HG03064 (cell line): ENCODE results near the gene RPS18.
A peak's percentile ranks its signal among the peaks of the same experiment; 100 is the strongest.

Experiments
- ATAC-seq: cut with Tn5 transposase; IDR thresholded peaks from one replicate; pipeline ENCODE4 v1.9.1; 2021; ENCODE audit warnings: low read depth; ENCODE audit not compliant: unreplicated experiment

RPS18 gene

DNA sequence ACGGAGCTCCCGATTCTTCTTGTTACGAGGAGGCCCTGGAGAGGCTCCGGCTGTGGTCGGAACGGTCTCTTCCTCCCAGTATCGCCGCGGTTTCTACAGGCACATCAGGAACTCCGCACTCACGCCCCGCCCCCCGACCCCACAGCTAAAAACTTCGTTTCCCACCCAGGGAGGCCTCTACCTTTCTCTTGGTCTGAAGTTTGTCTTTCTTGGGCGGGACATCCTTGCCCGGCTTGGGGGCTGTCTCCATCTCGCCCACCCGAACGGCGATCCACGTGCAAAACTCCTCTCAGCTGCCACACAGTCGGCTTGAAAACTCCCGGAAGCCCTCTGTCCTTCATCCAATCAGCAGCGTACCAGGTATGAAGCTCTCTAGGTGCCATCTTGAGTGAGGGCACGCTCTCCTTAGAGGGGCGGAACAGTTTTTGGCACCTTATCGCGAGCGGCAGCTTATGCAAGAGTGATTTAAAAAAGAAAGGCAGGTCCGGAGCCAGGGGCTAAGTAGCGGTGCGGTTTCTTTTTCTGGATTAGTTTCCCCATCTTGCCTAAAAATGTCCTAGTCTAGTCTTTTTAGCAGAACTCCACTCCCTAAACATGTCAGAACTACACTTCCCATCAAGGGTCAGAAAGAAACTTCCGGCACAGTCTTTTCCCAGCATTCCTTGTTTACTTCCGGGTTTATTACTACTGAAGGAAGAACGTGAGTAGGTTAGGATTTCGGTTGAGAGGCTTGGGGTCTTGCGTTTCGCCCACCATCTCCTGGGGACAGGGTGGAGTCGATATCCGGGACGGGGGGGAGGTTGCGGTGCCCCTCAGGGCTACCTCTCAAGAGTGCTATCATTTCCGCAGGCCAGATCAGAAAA lies 17.3 kb downstream of the RPS18 start, which contains the start of the genes PFDN6 and WDR46:
PFDN6 (plus strand) TSS at position 681 of the 863 bp plus-strand sequence. CDS start 256 bp downstream, outside the sequence.
WDR46 (minus strand) TSS at position 319 of the 863 bp plus-strand sequence; CDS start at position 250, 69 bp downstream.
- ATAC-seq = peak; percentile 65

DNA sequence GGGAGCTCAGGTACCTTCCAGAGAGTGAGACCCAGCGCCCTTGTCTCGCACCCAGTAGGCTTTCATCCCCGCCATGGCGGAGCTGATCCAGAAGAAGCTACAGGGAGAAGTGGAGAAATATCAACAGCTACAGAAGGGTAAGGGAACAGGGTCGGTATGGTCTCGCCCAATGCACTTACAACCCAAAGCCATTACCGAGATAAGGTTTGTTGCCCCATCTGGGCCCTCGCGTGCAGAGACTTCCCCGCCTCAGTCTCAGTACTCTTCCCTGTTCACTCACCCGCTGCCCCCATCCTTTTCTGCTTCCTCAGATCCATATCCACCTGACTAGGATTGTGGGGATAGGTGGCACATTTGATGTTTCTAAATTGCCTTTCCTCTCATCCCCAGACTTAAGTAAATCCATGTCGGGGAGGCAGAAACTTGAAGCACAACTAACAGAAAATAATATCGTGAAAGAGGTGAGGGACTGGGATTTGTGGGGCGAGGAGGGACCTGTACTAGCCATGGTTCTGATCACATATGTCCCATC lies 18.0 kb downstream of the RPS18 start:
- no peak for ATAC-seq

DNA sequence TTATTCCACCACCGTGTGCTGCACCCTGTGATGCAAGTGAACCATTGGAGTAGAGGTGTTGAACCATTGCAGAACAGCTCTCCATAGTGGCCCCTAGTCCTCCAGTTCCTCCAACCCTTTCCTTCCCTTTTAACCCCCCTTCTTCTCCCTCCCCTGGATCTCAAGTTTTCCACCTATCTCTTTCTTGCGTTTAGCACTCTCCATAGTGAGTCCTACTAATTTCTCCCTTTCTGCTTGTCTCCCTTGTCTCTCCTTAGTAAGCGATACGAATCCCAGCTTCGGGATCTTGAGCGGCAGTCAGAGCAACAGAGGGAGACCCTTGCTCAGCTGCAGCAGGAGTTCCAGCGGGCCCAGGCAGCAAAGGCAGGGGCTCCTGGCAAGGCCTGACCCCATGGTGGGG lies 18.6 kb downstream of the RPS18 start:
- no peak for ATAC-seq

DNA sequence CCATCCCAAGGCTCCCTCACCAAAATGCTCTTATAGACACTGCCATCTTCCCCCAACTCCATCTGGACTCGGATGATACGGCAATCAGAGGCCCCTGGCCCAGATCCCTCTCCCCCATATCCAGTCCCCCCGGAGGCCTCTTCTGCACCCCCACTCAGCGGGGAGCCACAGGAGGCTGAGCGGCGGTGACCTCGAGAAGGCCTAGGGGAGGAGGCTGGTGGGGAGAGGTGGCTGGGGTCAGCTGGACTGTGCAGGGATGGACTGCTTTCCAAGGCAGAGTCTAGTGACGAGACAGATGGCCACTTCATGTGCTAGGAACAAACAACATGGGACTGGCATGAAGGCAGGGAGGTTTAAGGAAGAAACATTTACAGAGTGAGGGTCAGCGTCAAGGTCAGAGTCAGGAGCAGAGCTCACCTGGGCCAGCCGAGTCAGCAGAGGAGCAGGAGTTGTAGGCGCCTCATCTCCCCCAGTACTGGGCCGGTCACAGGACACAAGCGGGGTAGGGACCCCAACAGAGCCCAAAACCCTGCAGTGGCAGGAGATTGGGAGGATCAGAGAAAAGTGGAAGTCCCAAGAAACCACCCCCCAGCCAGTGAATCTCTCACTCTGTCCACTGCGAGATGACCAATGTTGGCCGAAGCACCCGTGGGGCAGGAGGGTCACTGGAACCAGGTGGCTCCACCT lies 21.3 kb downstream of the RPS18 start:
- no peak for ATAC-seq

DNA sequence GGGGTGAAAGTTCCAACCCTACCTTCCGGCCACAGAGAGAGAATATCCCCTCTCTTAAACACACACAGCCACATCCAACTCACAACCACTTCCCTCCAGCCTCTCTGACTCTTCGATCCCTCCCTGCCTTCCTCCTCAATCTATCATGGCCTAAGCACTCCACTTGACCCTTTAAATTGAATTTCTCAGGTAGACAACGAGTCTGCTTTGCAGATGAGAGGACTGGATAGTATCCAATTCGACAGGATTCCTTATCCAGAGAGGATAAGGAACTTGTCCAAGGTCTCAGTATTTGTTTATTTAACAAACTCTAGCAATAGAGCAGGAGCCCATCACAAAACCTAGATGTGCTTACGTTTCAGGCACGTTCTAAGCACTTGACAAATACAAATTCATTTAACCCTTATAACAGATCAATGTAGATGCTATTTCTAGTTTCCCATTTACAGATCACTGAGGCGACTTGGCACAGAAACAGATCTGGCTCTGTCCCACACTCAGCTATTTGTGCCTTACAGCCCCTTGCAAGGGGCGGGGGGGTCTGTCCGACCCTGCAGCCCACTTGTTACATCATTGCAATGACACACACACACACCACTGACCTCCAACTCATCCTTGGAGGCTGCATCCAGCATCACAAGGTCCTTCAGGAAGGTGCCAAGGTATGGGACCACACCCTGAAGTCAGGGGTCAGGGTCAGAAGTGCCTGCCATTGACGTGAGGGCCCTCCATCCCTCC lies 22.4 kb downstream of the RPS18 start:
- no peak for ATAC-seq

DNA sequence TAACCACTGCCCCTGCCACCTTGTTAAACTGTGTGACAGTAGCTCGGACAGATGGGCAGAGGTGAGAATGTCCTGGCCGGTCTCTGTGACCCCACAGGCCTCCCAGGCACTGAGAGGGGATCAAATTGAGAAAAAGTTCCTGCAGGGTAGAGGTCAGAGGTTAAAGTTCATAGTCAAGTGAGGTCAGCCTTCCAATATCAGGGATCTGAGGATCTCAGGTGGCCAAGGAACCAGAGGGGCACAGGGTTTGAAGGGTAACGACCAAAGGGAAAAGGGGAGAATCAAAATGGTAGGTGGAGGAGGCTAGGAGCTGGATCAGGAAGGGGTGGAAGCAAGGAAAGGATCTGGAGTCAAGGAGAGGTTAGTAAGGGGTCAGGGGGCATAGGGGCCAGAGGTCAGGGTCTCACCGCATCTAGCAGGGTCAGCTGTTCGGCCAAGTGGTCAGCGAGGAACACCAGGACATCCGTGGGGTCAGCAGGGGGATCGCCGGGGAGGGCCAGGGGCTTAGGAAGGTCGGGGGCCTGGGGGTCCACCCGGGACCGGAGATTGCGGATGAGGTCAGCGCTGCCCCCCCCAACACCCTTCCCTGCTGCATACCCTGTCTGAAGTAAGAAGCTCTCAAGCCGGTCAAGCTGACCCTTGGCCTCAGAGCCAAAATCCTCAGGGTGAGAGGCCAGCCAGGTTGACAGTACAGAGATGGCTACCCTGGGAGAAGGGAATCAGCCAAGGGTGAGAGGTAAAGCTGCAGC lies 23.9 kb downstream of the RPS18 start:
- ATAC-seq = no peak

DNA sequence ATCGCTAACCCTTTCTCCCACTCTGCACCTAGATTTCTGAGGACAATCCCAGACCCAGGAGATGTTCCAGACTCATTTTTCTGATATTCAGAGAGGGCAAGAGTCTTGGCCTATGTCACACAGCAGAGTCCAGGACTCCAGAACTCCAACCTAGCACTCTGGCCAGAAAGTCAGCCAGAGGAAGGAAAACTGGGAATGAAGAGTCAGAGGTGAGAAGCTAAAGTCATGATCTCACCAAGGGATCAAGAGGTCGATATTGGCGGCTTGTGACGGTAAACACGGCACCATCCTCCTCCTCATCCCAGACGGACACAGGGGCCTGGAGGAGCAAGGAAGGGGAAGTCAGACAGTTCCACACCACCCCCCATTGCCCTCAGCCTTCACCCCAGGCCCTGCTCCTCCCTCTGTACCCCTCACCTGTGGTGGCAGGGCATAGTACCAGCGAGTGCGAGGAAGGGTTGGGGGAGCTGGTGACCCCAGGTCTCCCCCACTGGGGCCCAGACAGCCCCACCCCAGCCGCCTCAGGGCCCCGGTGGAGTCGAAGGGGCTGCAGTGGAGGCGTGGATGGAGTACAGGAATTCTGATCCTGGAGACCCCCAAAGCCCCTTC lies 25.0 kb downstream of the RPS18 start:
- ATAC-seq = no peak

DNA sequence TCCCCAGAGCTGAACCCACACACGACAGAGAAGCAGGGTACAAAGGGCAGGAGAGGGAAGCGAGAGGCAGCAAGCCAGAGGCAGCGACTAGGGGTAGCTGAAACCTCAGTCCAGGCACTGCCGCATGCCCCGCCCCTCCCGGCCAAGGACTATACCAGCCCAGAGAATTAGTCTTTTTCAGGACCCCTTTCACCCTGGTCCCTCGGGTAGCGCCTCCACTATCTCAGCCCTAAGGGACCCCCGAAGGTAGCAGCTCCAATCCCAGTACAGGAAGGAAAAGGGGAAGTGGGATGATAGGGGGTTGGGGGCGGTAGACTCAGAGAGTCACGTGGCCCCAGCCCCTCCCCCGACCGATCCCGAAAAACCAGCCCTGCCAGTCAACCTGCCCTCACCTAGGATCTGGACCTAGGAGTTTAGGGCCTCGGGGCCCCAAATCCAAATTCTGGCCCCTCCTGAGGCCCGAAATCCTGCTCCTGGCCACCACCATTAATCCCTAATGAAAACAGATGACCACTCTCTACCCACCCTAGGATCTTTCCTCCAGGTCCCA lies 25.6 kb downstream of the RPS18 start:
- ATAC-seq = no peak

DNA sequence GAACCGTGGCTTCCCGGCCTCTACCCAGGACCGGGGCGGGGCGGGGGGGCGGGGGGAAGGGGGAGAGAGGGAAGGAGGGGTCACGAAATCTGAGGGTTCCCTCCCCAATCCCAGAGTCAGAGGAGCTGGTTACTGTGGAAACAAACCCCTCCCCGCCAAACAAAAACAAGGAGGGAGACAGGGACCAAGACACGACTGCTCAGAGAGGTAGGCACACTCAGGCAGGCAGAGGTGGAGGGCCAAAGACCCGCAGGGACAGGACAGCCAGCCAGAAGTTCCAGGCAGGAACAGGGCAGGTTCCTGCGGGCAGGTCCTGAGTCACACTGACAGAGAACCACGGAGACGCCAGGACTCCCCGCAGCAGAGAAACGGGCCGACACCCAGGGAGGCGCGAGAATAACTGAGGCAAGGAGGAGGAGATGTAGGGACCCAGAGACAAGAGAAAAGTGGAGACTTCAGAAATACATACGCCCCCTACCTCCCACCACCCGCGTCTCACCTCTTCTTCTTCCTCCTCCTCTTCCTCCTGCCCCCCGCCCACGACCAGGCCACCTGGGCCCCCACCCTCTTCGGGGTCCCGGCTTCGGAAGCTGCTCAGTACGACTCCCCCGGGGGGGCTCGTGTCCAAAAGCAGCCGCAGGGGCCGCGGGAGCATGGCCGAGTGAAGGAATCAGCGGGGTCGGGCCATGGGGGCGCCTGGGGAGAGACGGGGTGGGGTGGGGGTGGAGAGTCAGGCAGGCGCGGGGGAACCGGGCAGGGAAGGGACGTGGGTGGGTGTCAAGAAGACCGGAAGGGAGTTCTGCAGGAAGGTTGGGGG lies 26.3 kb downstream of the RPS18 start:
- ATAC-seq = no peak

DNA sequence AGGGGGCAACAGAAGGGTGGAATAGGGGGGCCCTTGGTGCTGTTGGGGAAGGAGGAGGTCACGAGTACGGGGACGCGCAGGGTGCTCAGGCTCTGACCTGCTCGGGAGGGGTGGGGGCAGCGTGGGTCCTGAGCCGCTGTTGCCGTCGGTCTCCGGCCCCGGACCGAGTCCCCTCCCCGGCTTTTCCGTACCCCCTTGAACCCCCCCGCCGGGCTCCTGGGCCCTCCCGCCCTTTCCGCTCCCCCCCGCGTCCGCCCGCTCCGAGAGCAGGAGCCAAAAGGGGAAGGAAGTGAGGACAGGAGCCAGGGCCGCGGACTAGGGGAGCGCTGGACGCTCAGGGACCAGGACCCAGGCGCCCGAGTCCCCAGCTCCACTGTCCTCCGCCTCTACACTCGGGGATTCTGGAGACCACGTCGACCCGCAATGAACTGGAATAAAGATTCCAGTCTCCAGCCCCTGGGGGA lies 26.9 kb downstream of the RPS18 start, which contains the start of gene RGL2:
RGL2 (minus strand) TSS at position 170 of the 464 bp plus-strand sequence. CDS start 332 bp downstream, outside the sequence.
- no peak for ATAC-seq

DNA sequence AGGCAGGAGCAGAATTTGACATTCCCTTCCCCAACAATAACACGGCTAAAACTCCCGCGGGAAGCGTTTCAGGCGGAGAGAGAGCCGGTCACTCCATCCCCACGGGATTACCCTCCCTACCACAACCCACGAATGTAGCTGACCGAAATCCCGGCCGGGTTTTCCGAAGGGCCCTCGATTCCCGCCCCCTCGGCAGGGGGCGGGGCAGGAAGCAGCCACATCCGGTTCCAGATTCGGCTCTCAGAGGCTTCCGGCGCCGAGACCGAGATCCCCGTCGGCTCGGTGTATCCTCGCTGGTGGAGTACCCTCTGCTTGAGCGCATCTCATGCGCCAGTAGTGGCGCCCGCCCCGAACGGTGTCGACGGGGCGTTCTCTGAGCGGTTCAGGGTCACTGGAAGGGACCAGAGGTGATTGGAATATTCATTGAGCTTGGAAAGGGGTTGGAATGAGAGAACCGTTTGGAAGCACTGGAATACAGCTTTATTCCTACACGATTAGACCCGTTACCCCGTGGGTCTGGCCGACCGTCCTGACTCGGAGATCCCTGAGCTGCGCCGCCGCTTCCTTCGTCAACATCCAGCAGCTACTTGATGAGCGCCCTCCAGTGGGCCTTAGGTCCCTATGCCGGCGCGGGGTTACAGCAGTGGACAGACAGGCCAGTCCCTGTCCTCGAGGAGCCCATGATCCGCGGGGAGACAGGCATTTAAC lies 27.5 kb downstream of the RPS18 start:
- ATAC-seq = peak; percentile 69

DNA sequence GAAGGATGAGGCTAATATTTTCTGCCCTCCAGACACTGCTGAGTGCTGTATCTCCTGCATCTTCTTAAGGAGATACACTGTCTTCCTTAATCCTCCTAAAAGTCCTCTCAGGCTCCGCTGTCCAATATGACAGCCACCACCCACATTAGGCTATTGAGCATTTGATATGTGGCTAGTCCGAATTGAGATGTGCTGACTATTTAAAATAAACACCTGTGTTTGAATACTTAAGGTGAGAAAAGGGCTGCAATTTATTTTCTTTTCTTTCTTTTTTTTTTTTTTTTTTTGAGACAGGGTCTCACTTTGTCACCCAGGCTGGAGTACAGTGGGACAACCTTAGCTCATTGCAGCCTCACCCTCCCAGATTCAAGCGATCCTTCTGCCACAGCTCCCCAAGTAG lies 30.0 kb downstream of the RPS18 start:
- ATAC-seq = no peak

DNA sequence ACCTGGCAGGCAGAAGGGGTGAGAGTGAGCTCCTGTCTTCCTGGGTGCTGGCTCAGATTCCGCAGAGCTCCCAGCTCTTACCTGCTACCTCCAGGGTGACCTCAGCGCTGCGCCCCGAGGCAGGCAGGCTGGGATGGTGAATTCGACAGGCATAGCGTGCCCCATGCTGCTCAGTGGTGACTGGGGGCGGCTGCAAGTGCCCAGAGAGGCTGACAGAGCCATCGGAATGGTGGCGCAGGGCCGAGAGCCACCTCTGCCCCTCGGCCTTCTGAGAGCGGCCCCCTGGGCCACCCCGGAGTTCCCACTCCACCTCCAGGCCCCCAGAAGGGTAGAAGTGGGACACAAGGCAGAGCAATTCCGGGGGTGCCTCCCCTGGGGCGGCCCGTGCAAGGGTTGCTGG lies 32.3 kb downstream of the RPS18 start:
- ATAC-seq = no peak

DNA sequence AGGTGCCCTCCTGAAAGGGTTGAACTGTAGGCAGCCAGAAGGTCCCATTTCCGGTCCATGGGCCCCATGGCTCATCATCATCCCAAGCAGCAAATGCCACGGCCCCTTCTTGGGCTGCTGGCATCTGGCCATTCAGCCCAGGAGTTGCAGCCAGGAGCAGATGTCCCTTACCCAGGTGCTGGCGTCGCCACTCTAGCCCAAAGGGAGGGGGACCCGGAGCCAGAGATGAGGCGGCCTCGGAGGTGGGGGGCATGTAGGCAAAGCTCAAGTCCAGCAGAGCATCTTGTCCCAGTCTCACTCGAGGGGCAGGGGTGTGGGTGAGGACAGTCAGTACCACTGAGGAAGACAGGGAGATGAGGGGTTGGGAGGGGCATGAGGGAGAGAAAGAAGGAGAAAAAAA lies 33.2 kb downstream of the RPS18 start:
- ATAC-seq = no peak

DNA sequence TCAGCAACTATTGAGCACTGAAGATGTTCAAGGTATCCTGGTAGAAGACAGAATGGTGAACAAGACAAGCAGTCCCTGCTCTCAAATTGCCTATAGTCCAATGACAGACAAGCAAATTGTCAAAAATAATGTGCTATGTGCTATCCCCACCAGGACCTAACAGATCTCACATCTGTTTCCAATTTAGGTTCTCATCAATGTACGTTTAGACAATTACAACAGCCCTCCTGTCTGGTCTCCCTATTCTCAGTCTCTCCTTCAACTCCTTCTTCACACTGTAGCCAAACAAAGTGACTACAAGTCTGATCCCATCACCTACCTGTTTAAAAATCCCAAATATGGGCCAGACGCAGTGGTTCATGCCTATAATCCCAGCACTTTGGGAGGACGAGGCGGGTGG lies 34.5 kb downstream of the RPS18 start:
- ATAC-seq = no peak

DNA sequence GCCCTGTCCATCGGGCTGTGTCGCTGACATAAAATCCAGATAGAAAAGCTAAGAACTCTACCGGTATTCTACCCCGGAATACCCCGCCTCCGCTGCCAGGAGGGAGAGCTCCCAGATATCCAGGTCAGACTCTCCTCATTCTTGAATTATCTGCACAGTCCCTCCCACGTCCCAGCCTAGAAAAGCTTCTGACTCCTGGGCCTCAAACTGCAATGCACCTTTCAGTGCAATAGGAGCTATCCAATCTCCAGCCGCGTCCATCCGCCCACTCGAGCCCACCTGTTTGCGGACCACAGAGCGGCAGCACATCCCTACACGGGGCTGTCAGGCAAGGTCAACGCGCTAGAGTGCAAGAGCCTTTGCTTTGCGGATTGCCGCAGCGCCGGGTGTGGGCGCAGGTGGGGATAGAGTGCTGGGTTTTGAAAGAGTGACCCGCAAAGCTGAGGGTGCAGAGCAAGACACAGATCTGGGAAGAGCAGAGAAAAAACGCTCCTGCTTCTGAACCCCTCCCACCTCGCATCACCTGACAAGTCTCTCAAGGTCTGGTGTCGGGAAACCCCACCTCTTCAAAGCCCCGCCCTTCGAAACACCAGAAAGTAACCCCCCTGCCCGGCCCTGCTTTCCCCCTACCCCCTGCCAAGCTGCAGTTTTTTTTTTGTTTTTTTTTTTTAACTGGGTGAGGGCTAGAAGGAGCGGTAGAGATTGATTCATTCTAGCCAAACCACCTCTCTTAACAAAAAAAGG lies 40.7 kb downstream of the RPS18 start:
- no peak for ATAC-seq

DNA sequence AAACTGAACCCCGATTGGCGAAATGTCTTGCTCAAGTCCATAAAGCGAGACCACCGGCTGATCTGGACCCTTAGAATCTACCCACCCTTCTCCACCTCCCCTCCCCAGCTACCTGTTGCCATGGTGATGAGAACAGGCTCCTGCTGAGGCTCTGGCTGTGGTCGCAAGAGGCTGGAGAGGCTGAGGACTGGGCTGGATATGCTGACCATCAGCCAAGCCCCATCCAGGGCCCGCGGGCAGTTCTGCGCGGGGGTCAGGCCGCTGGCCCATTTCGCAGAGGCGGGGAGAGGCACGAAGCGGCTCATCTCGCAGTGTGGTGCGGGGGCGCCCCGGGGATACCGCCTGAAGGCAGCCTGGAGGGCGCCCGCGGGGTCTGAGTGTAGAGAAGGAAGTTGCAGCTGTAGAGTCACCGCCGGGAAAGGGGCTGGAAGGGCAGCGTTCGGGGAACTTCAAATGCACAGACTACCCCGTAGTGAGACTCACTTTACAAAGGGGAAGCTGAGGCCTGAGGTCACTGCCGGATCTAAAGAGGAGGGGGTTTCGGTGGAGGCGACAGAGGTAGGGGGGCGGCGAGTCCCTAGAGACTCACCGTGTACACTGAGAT lies 41.3 kb downstream of the RPS18 start:
- ATAC-seq = no peak
